ENCODE measurements around the gene MARVELD1. TPM values are rescaled to one million over a fixed set of nuclear protein-coding genes. Genes with fewer than 3 reads are reported as not detected.

MARVELD1 gene
- total RNA-seq, 1 experiment from 2014 or later, result 40.1 TPM

- Histone ChIP-seq H3K79me2 (ENCODE audit: low read depth) (peaks cover 44% of the 10 kb centered on the region), H3F3A (ENCODE audit: insufficient read depth, low read depth) (peaks cover 47% of the 10 kb centered on the region), H4K20me1 (ENCODE audit: insufficient read depth) (no peaks in the 10 kb centered on the region), H3K9me2 (ENCODE audit: insufficient read depth) (no peaks in the 10 kb centered on the region), H3K4me3 (peak within 1 kb of the TSS; percentile 81), H3K36me3 (ENCODE audit: low read depth) (no peaks in the 10 kb centered on the region), H2AFZ (peak within 1 kb of the TSS; percentile 79), H3K27me3 (ENCODE audit: insufficient read depth, low read depth) (no peaks in the 10 kb centered on the region), H3K4me2 (peak within 1 kb of the TSS; percentile 84), H3K4me1 (replicated peaks; ENCODE audit: insufficient read depth) (peaks cover 54% of the 10 kb centered on the region), H3K9me3 (ENCODE audit: insufficient read depth, low read depth) (no peaks in the 10 kb centered on the region), H3K27ac (peak within 1 kb of the TSS; percentile 71)
- intact Hi-C loops (cut with micrococcal nuclease; ENCODE audit: unreplicated experiment), result loop anchor here (2.0 to 10.0 kb wide), 3 partner anchors 32 to 198 kb away; partner anchors contain the start of genes MMS19 and UBTD1
- ChIA-PET CTCF (interaction anchor here (1.0 to 1.4 kb wide), 2 partner anchors 10 to 14 kb away, joined by 4 to 5 read pairs; no protein-coding TSS in a partner anchor), POLR2A (ENCODE audit: unreplicated experiment) (interaction anchor here (0.5 to 1.1 kb wide), 9 partner anchors 28 to 691 kb away, joined by 3 to 6 read pairs (median 4); no protein-coding TSS in a partner anchor)
- TF ChIP-seq CTCF (conservative IDR thresholded peaks at IDR 0.05), result no peak
- TF ChIP-seq EZH2 (IDR thresholded peaks at IDR 0.05; ENCODE audit: low read depth), result no peak
- BruUV-seq (replicated peaks), result no TSS peak
- DNase-seq, result peak; percentile 91 to 97
Measured at GRCh38 chr10:97686962-97687784, 26.4 kb upstream of the MARVELD1 start, which contains the start of gene AVPI1. Gene AVPI1 (minus strand): TSS chr10:97687241. CDS start chr10:97679905, 7,336 bp downstream.

- CTCF ChIA-PET, result no interaction called here
- Histone ChIP-seq H3K27ac (peak overlapping the region; percentile 71), H4K20me1 (ENCODE audit: insufficient read depth) (no peaks in the 10 kb centered on the region), H3K4me2 (peak overlapping the region; percentile 70), H3F3A (ENCODE audit: insufficient read depth, low read depth) (peaks cover 43% of the 10 kb centered on the region), H3K4me1 (replicated peaks; ENCODE audit: insufficient read depth) (peaks cover 54% of the 10 kb centered on the region), H3K27me3 (ENCODE audit: insufficient read depth, low read depth) (no peaks in the 10 kb centered on the region), H3K36me3 (ENCODE audit: low read depth) (no peaks in the 10 kb centered on the region), H3K9me2 (ENCODE audit: insufficient read depth) (no peaks in the 10 kb centered on the region), H3K9me3 (ENCODE audit: insufficient read depth, low read depth) (no peaks in the 10 kb centered on the region), H2AFZ (peak overlapping the region; percentile 77), H3K4me3 (no peak overlapping the region; the same call in 1 of the 2 replicates), H3K79me2 (ENCODE audit: low read depth) (peaks cover 36% of the 10 kb centered on the region)
- no peak for TF ChIP-seq CTCF (conservative IDR thresholded peaks at IDR 0.05)
- no peak for TF ChIP-seq EZH2 (IDR thresholded peaks at IDR 0.05; ENCODE audit: low read depth)
- DNase-seq, result no peak
- intact Hi-C loops (cut with micrococcal nuclease; ENCODE audit: unreplicated experiment), result loop anchor here (2.0 to 10.0 kb wide), 3 partner anchors 31 to 197 kb away; partner anchors contain the start of genes MMS19 and UBTD1
- POLR2A ChIA-PET (ENCODE audit: unreplicated experiment), result interaction anchor here (0.6 kb wide), 2 partner anchors 396 to 397 kb away, joined by 3 to 5 read pairs; no protein-coding TSS in a partner anchor
- TSS peak; percentile 53 for BruUV-seq (replicated peaks)
Measured at GRCh38 chr10:97687785-97688781, 25.4 kb upstream of the MARVELD1 start.

Data from PC-9 (cell line).